Activated T-cell treated with anti-CD3 and anti-CD28 coated beads for 24 hours (primary cell): Measurements from ENCODE around the gene TBCE.

Experiments used
- DNase-seq: peaks from one replicate; pipeline ENCODE4 v3.0.0-alpha.2; 2020; ENCODE audit warnings: low read depth

Gene TBCE

DNA sequence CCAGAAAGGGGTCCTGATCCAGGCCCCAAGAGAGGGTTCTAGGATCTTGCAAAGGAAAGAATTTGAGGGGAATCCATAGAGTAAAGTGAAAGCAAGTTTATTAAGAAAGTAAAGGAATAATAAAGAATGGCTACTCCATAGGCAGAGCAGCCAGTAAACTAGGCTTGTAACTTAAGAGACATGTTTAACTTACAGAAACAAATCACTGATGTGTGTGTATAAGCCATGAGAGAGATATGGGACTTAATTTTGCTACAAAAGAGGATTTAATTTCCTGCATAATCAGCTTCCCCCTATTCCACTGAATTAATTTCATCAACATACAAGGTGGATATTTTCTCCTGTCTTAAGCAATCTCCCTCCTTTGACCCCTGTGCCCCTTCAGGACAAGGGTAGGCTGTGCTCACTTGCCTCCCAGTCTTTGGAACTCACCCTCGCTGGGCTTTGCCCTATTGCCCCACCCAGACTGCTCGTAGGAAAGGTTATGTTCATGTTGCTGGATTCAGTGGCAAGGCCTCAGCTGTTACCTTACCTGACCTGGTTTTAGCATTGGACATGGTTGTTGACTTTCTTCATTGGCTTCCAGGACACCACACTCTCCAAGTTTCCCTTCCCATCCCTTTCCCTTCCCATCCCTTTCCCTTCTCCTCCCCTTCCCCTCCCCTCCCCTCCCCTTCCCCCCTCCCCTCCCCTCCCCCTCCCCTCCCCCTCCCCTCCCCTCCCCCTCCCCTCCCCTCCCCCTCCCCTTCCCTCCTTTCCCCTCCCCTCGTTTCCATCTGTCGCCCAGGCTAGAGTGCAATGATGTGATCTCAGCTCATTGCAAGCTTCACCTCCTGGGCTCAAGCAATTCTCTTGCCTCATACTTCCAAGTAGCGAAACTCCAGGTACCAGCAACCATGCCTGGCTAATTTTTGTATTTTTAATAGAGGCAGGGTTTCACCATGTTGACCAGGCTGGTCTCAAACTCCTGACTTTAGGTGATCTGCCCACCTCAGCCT lies 44.6 kb downstream of the TBCE start:
- DNase-seq, result no peak

DNA sequence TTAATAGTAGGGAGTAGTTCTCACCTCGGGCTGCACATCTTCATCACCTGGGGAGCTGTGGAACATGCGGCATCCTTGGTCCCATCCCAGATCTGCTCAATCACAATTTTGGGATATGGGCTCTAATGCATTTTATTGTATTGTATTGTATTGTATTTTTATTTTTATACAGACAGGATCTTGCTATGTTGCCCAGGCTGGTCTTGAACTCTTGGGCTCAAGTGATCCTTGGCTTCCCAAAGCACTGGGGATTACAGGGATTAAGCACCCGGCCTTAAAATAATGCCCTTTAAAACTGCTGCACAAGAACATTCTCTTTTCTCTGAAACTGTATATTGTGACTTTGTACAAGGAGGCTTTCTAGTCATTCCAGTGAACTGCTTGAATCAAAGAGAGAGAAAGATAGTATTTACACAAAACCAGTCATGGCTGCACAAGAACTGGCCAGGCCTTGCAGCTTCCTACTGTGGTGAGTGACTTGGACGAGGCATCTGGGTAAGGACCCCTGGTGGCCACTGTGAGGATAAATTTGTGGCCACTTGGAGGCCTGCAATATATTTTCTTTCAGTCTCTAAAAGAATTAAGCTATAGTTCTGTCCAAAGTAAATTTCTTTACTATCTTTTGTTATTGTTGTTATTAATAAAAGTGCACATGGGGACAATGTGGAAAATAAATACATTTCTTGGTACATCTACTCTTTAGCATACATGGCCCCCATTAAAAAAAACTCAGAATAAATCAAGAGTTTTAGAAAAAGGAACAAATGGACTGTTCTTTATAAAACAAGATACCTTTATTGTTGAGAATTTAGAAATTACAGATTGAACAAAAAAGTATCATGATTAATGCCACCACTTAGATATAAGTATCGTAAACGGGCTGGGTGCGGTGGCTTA lies 48.0 kb downstream of the TBCE start:
- DNase-seq, result peak; percentile 32

DNA sequence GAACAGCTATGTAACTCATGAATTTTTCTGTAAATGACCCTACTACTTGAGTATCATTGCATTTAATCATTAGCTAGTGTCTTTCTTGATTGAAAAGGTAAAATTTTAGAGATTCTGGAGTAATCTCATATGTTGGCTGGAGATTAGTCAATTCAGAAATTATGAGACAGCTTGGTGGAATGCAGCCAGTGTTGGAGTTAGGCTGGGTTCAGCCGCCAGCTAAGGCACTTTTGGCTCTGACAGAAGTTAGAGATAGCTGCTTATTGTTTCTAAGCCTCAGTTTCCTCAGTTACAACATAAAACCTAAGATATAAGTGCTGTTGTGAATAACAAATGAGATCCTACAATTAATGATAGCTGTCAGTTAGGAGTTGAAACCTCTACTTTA lies 49.4 kb downstream of the TBCE start:
- DNase-seq, result no peak

DNA sequence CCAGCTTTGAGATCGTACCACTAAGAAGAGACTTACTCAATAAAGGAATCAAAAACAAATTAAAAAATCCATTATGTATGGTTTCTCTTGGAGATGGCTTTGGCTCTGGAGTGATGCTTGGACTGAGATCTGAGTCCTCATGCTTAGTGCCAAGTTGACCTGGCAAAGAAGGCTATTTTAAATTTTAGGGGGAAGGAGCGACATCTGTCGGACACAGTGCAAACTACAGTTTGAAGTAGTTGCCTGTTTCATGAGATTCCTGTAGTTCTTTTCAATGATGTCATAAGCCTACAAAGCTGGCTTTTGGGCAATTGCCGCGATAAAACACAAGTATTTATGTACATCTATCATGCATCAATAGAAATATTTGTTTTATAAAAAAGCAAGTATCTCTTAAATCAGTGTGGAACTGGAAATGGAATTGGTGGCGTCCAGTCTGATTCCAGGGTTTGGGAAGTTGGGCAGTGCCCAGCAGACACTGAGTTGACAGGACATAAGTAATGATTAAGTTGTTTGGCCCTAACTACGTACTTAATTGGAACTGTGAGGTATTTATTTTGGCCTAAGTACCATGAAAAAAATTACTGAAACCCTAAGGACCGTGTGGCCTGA lies 50.0 kb downstream of the TBCE start:
- DNase-seq, result peak; percentile 63

DNA sequence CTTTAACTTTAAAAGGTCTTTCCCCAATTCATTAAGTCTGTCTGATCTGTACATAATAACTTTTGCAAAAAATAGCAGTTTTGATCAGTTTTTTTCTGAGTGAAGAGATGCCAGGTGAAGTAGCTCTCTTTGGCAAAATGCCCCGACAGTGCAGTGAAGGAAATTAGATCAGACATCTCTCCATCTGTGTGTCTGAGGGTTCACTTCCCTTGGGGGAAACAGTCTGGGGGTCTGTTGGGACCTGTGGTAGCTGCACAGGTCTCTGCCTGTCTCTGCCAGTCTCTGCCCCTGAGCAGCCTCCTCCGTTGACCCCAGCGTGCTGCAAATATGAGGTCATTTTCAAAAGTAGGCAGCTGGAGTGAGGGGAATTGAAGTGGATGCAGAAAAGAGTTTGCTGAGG lies 54.5 kb downstream of the TBCE start:
- no peak for DNase-seq

DNA sequence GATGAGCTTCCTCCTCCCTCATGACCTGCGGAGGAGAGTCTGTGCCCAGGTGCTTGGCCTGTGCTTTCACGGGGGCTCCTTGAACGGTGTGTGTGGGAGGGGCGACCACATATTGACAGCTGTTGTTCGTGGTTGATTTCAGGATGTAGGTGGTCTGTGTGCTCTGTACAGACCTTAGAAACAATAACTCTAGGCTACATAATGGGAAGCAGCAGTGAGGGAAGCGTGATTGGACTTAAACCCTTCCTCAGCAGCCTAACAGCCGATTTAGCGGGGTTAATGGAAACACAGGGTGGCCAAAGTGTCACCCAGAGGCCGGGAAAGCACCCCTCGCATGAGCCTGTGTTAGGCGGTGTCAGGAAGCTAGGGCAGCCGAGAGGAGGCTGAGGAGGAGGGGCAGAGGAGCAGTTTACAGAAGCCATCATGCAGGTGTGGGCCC lies 56.0 kb downstream of the TBCE start:
- DNase-seq, result peak; percentile 16

DNA sequence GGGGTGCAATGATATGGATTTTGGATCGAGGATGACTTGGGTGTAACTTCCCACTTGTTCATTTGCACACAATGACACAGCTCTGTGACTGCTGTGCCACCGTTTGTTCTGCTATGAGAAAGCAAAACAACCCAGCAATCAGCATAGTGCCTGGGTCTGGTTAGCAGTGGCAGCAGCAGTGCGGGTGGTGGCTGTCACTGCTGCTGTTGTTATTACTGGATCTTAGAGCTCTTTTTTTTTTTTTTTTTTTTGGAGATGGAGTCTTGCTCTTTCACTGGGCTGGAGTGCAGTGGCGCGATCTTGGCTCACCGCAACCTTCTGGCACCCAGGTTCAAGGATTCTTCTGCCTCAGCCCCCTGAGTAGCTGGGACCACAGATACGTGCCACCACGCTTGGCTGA lies 56.9 kb downstream of the TBCE start:
- no peak for DNase-seq

DNA sequence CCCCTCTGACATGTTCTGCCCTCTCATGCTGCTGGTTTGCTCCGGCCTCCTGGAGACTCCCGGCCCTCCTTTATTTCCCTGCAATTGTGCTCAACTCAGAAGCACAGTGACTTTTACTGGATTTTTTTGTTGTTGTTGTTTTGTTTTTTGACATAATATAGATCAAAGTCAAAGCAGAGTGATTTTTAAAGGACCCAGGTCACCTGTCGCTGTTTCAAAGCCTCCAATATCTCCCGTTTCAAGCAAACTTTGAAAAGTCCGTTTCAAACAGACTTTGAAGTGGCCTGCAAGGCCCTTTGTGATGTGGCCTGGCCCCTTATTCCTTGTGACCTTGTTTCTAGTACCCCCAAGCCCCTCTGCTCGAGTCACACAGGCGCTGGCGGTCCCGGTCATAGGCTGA lies 58.1 kb downstream of the TBCE start:
- DNase-seq, result no peak

DNA sequence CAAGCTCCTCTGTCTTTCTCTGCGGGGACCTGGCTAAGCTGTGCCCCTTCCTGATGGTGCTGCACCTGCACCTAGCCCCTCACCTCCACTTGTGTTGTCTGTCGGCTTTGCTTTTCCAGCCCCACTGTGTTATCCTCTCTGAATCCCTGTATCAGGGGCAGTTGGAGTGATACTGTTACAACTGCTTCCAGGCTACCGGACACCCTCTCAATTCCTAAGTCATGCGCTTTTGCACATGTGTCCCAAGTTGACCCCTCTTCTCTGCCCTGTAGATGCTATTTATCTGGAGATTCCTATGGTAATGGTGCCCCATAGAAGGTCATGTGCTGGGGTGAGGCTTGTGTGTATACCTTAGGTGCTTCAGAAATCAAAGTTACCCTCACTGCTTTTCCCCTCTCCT lies 58.9 kb downstream of the TBCE start:
- DNase-seq, result no peak

DNA sequence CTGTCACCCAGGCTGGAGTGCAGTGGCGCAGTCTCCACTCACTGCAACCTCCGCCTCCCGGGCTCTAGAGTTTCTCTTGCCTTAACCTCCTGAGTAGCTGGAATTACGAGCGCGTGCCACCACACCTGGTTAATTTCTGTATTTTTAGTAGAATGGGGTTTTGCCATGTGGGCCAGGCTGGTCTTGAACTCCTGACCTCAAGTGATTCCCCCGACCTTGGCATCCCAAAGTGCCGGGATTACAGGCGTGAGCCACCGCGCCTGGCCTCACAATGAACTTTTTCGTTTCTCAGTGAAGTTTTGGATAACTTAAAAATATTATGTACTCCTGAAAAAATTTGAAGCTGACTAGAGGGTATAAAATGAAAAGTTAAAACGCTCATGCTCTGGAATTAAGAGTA lies 59.5 kb downstream of the TBCE start:
- no peak for DNase-seq

DNA sequence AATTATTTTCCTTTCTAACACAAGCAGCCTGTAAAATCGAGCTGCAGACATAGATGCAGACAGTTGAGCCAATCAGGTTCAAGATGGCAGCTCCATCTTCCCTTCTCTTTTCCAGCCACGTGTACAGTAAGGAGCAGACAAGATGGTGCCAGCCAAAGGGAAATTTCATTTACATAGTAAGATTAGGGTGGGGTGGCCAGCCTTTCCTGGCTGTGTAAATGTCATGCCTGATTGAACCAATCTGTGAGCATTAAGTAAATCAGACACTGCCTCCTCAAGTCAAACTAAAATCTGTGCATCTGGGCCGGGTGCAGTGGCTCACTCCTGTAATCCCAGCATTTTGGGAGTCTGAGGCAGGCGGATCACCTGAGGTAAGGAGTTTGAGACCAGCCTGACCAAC lies 60.2 kb downstream of the TBCE start:
- DNase-seq, result no peak

DNA sequence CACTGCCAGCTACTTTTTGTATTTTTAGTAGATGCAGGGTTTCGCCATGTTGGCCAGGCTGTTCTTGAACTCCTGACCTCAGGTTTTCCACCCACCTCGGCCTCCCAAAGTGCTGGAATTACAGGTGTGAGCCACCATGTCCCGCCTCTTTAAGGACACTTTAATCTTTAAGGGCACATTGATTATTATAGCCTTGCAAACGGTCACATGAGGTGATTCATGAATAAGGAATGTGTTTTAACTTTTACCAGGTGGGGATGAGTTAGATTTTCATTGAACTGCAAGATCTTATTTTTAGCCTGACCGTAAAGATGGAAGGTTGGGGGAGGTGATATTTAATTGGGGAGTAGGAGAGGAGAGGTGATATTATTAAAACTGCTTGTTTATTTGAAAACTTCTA lies 61.9 kb downstream of the TBCE start:
- DNase-seq, result no peak

DNA sequence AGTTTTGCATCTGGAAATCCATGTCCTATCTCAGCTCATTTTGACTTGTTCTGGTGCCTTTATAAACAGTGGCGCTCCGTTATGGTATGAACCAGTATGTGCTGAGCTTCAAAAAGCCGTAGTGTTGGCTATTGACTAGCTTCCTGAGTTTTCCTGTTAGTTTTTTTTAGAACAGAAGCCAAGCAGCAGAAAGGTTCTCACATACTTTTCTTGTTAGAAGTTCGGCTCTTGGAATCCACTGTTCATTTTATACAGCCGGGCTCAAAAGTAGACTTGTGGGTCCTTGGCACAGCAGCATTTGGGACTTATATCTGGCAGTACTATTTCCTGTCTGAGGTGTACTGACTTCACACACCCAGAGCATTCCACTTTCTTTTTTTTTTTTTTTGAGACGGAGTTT lies 63.8 kb downstream of the TBCE start:
- no peak for DNase-seq

DNA sequence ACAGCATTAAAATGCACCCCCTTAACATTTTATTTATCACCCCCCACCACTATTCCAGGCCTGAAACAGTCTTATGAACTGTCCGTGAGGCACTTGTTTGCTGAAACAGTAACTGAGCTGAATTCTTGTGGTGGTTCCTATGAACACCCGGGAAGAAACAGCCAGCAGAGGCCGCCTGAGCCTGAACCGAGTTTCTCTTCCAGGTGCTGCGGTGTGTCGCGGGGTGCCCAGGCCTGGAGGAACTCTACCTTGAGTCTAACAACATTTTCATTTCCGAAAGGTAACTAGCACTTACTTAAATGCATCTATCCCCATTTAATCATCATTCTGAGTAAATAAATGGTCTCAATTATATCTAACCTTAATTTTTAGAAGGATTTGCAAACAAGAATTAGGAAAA lies 66.8 kb downstream of the TBCE start:
- no peak for DNase-seq

DNA sequence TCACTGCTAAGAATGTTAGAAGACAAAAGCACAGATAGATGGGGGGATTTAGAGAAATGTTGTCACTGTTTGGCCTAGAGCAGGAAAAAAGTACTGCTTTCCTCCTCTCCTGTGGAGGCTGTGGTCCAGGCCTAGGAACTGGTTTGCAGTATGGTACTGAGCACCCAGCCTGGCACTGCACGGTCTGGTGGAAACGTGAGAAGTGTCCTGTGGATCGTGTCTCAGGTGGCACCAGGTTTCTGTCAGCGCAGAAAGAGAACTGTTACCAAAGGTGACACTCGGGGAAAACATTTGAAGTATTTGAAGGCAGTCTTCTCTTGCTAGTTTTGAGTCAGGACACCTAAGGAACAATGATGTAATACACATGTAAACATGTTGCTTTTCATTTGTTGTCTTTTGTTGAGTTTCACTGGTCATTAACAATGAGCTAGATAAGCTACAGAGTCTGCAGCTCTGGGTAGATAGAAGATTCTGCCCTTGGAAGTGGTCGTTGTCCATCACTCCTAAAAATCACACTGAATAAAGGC lies 74.0 kb downstream of the TBCE start:
- no peak for DNase-seq

DNA sequence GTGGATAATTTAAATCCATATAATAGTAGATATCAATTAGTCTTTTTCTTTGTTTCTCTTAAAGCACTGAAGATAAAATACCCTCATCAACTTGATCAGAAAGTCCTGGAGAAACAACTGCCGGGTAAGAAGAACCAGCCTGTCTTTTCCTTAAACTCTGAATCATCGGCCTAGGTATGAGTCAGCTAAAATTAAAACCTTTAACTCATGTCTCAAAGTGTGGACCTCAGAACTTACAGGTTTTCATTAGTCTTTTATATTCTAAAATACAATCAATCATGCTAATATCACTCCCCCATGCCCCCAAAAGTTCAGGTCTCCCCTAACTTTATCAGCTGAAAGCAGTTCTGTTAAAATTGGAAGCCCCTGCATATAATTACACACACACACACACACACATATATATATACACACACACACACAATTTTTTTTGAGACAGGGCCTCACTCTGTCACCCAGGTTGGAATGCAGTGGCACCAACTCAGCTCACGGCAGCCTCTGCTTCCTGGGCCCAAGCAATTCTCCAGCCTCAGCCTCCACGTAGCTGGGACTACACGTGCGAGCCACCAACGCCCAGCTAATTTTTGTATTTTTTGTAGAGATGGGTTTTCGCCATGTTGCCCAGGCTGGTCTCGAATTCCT lies 75.7 kb downstream of the TBCE start:
- DNase-seq, result no peak

DNA sequence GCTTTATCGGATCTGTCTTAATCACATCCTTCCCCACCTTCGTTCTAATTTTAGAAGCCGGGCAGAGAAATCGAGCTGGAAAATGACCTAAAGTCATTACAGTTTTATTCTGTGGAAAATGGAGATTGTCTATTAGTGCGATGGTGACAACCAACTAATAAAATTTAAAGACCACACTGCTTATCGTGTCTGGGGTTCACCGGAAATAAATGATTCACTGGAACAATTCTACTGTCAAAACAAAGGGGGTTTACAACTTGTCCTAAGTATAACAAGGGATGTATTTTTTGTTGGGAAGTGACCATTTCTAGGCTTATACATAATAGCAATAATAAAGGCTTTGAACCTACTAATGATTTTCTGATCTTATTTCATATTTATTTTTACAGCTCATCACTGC lies 81.4 kb downstream of the TBCE start:
- no peak for DNase-seq

DNA sequence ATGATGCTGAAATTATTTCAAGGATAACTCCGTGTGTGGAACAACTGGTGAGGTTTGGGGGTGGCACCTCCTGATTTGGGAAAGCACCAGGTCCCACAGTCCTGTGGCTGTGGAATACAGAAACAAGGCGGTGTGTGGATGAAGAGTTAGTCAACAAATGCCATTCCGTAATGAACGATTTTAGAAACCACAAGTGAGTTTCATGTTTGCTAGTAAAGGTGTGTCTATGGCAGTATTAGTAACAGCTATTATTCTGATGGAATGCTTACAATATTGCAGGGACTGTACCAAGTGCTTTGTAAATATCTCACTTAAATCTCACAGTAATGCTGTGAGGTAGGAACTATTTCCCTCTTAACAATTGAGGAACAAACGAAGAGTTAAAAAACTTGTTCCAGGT lies 83.2 kb downstream of the TBCE start:
- DNase-seq, result no peak

DNA sequence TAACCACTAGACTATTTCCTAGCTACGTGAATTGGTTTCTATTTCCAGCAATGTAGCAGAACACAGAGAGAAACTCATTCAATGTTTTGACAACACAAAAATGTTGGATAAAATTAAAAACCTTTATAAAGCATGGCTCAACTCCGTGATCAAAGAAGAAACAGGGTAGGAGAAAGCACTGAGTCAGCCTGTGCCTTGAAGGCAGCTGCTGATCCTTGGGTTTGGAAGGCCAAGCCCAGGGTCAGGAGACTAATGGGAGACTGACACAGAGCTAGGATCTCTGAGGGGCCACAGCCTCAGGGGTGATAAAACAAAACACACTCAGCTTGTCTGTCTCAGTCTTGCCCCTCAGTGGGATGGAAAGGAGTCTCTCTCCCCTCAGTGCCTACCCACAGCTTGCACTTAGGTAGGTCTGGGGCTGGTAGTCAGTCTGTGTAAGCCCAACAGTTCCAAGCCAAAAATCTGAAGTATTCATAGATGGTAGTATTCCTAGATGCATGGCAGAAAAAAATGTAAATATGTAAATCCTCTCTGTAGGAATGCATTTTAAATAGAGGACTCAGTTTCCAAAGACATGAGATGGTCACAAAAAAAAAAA lies 83.8 kb downstream of the TBCE start:
- DNase-seq, result no peak

DNA sequence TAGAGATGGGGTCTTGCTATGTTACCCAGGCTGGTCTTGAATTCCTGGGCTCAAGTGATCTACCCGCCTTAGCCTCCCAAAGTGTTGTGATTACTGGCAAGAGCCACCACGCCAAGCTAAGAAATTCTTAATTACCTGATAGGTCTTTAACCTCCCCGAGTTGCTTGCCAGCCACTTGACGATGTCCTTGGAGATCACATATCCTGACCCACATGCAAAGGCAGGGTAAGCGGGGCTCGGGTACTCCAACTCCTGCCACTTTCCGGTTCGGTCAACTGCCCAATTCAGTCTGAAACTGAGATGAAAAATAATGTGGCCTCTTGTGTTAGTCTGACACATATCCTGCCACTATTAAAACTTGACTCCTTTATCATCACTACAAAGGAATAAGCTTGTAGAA lies 86.8 kb downstream of the TBCE start:
- no peak for DNase-seq

DNA sequence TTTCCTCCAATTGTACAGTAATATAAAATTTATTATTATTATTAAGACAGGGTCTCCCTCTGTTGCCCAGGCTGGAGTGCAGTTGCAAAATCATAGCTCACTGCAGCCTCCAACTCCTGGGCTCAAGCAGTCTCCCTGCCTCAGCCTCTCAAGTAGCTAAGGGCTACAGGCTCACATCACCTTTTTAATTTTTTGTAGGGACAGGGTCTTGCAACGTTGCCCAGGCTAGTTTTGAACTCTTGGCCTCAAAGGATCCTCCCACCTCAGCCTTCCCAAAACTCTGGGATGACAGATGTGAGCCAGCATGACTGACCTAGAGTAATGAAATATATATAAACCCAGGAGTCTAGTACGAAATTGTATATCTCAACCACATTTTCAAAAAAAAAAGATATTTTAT lies 87.9 kb downstream of the TBCE start:
- DNase-seq, result no peak
